HepG2 (cell line): ENCODE measurements around the gene AWAT1. TPM values are rescaled to one million over a fixed set of nuclear protein-coding genes. Genes with fewer than 3 reads are reported as not detected.

Source experiments
- ATAC-seq: fragments of 200-7000 bp; cut with Tn5 transposase; 3 replicates; pipeline ENCODE4 v1.9.1; 2020; ENCODE audit warnings: mild to moderate bottlenecking, moderate library complexity
- BruUV-seq: library from RNA; stranded (reverse); fragments of 400-500 nt; replicated peaks from 2 replicates; lab custom pipeline; 2021; lab: Mats Ljungman, UMichigan
- CTCF ChIA-PET: fragments of 300-600 bp; formaldehyde crosslinking; extraction: SDS; loops from one replicate; lab custom pipeline; 2021; ENCODE audit warnings: low total read pairs, inconsistent platforms, low intra/inter-chr PET ratio; lab: Yijun Ruan, JAX
- POLR2A ChIA-PET: fragments of 350-600 bp; sonication (Branson Sonifier 250); formaldehyde crosslinking; loops from one replicate; lab custom pipeline; 2020; ENCODE audit warnings: antibody characterized with exemption, inconsistent platforms; lab: Yijun Ruan, JAX
- DNase-seq: peaks from one replicate; pipeline ENCODE4 v3.0.0-alpha.2; 2015; ENCODE audit warnings: low spot score
- FAIRE-seq: peaks from 3 replicates; lab custom pipeline; 2011; peaks lifted over from hg19 to GRCh38; lab: Jason Lieb, UNC
- H2AFZ ChIP-seq: one replicate; pipeline ENCODE4 v1.6.1; 2011; ENCODE audit warnings: low read length, inconsistent platforms
- H3K27ac ChIP-seq: fragments of 300-600 bp; 3 replicates; pipeline ENCODE4 v1.8.0; 2011; ENCODE audit warnings: mixed run types, mild to moderate bottlenecking, mixed read lengths, low read length, inconsistent platforms; ENCODE audit not compliant: insufficient read depth; ENCODE audit errors: extremely low read length
- H3K27me3 ChIP-seq, 2 experiments: fragments of 200-600 bp in 1 of 2; 2 replicates in 1 of 2; 3 replicates in 1 of 2; pipeline versions ENCODE4 v1.6.0 to v1.8.0; 2011; ENCODE audit warnings: low read length in 2 of 2, mild to moderate bottlenecking in 2 of 2, moderate library complexity in 2 of 2, inconsistent platforms in 1 of 2; ENCODE audit not compliant: insufficient read depth in 2 of 2, control insufficient read depth in 1 of 2
- H3K36me3 ChIP-seq, 2 experiments: fragments of 200-600 bp in 1 of 2; replicated peaks in 1 of 2; 2 replicates in 1 of 2; 3 replicates in 1 of 2; pipeline versions ENCODE4 v1.5.1 to v1.8.0; 2011; ENCODE audit warnings: low read length in 2 of 2, inconsistent platforms in 1 of 2; ENCODE audit not compliant: insufficient read depth in 2 of 2, control insufficient read depth in 1 of 2
- H3K4me1 ChIP-seq: 2 replicates; pipeline ENCODE4 v1.5.1; 2012; ENCODE audit warnings: low read length, inconsistent platforms; ENCODE audit not compliant: insufficient read depth
- H3K4me2 ChIP-seq: 2 replicates; pipeline ENCODE4 v1.6.0; 2011; ENCODE audit warnings: low read depth, low read length, inconsistent platforms
- H3K4me3 ChIP-seq, 3 experiments: fragments of 200-600 bp in 1 of 3; sonication (generic), shearing (Covaris generic) in 1 of 3; replicated peaks in 1 of 3; 2 replicates each; pipeline ENCODE4 v1.5.1; 2011 to 2016; ENCODE audit warnings: low read length in 3 of 3, inconsistent platforms in 2 of 3, low read depth in 2 of 3, mild to moderate bottlenecking in 2 of 3, control low read depth in 1 of 3, mixed read lengths in 1 of 3; ENCODE audit not compliant: insufficient read depth in 1 of 3
- H3K79me2 ChIP-seq: one replicate; pipeline ENCODE4 v1.6.1; 2011; ENCODE audit warnings: low read length, inconsistent platforms; ENCODE audit not compliant: insufficient read depth
- H3K9ac ChIP-seq: 2 replicates; pipeline ENCODE4 v1.6.0; 2011; ENCODE audit warnings: mild to moderate bottlenecking, low read depth, low read length, inconsistent platforms; ENCODE audit not compliant: insufficient read depth
- H3K9me3 ChIP-seq: 2 replicates; pipeline ENCODE4 v1.5.1; 2012; ENCODE audit warnings: mild to moderate bottlenecking, low read length
- H4K20me1 ChIP-seq: 2 replicates; pipeline ENCODE4 v1.6.0; 2011; ENCODE audit warnings: inconsistent platforms, mild to moderate bottlenecking, low read length, moderate library complexity; ENCODE audit not compliant: insufficient read depth
- CEBPG ChIP-seq: IDR thresholded peaks from 2 replicates; pipeline ENCODE4 v1.6.1; 2016
- HNRNPUL1 ChIP-seq: fragments of 200-400 bp; formaldehyde crosslinking; IDR thresholded peaks from 2 replicates; pipeline ENCODE4 v1.6.1; 2017; ENCODE audit warnings: low read depth, mild to moderate bottlenecking, low read length, moderate library complexity
- NR3C1 ChIP-seq: sonication (generic); formaldehyde crosslinking; IDR thresholded peaks from 2 replicates; pipeline ENCODE4 v1.4.0; 2020; ENCODE audit warnings: missing genetic modification reagents
- RFXAP ChIP-seq: sonication (generic); formaldehyde crosslinking; IDR thresholded peaks from 2 replicates; pipeline ENCODE4 v1.4.0; 2020; ENCODE audit warnings: missing genetic modification reagents, borderline replicate concordance
- TCF7L2 ChIP-seq: IDR thresholded peaks from 2 replicates; pipeline ENCODE4 v1.6.1; 2011; ENCODE audit warnings: mild to moderate bottlenecking, low read depth, low read length, moderate library complexity
- ZFP62 ChIP-seq: sonication (generic); formaldehyde crosslinking; IDR thresholded peaks from 2 replicates; pipeline ENCODE4 v1.4.0; 2020; ENCODE audit warnings: missing genetic modification reagents
- ZNF451 ChIP-seq: sonication (generic); formaldehyde crosslinking; IDR thresholded peaks from 2 replicates; pipeline ENCODE4 v1.5.0; 2020; ENCODE audit warnings: mild to moderate bottlenecking, missing genetic modification reagents
- ZNF850 ChIP-seq: sonication (generic); formaldehyde crosslinking; conservative IDR thresholded peaks from 2 replicates; pipeline ENCODE4 v1.9.0; 2021; ENCODE audit warnings: mild to moderate bottlenecking, missing genetic modification reagents
- WGBS: methylation state at CpG from one replicate; pipeline ENCODE4 v1.1.6; 2017; ENCODE audit warnings: low lambda C conversion rate; 5-methylcytosine and 5-hydroxymethylcytosine counted together
- in situ Hi-C: cut with HindIII; loops from 2 replicates; pipeline ENCODE4 v1.10.0; 2017; ENCODE audit warnings: low pct_unique_long_range_greater_than_20kb; ENCODE audit not compliant: extremely low pct_ligation_motif_present
- intact Hi-C: fragments of 100-400 bp; cut with micrococcal nuclease; formaldehyde crosslinking; loops from one replicate; pipeline ENCODE4 v1.10.0; 2022; ENCODE audit not compliant: unreplicated experiment
- polyA plus RNA-seq, 8 experiments: library from polyadenylated mRNA; depleted of rRNA in 3 of 8; stranded (reverse) in 7 of 8; unstranded in 1 of 8; fragments of >200 nt; fragmentation: Illumina TruSeq in 4 of 8; extraction: Trizol in 4 of 8; gene quantifications; 2 replicates each; pipeline versions ENCODE4 v1.2.1 to v1.2.3, GENCODE V29; 2011 to 2016; ENCODE audit warnings: low read depth in 4 of 8, missing spikeins in 1 of 8, mixed read lengths in 1 of 8; ENCODE audit not compliant: insufficient read depth in 1 of 8
- total RNA-seq, 5 experiments: library from RNA; depleted of rRNA; stranded (reverse); fragments of >200 nt; fragmentation: Illumina TruSeq; extraction: Trizol; gene quantifications; 2 replicates each; pipeline ENCODE4 v1.2.3, GENCODE V29; 2016; ENCODE audit warnings: low read depth in 1 of 5
- TF ChIP-seq, protein P1 (sequence below): sonication (generic); formaldehyde crosslinking; IDR thresholded peaks from 2 replicates; pipeline ENCODE4 v1.5.0; 2020; ENCODE audit warnings: mild to moderate bottlenecking, missing genetic modification reagents, moderate library complexity
- TF ChIP-seq, protein P2 (sequence below): IDR thresholded peaks from 2 replicates; pipeline ENCODE4 v1.6.1; 2018; ENCODE audit warnings: missing genetic modification reagents, mild to moderate bottlenecking, missing compliant biosample characterization

The AWAT1 gene
- total and polyA plus RNA-seq, 2 of the 13 experiments (the other 11 are each of a cell fraction or from before 2014, with no cell fraction given), result not detected

DNA sequence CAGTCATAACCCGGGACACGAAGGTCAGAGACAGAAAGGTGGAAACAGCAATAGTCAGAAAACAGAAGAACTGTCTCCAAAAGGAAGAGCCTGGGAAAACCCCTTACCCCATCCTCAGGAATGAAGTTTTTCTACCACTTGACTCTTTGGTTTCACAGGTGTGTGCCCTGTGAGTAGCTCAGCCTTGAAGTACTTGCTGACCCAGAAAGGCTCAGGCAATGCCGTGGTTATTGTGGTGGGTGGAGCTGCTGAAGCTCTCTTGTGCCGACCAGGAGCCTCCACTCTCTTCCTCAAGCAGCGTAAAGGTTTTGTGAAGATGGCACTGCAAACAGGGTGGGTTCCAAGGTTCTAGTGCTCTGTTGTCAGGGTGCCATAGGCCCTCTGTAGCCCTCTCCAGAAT lies 32.7 kb upstream of the AWAT1 start:
- DNase-seq (no peak), ATAC-seq (no peak), FAIRE-seq (no peak)
- CTCF ChIA-PET, result no interaction called here
- Histone ChIP-seq H3K4me3 (no peak overlapping the region), H3K9ac (no peak overlapping the region), H3K9me3 (no peaks in the 10 kb centered on the region), H2AFZ (no peak overlapping the region), H3K4me1 (no peaks in the 10 kb centered on the region), H3K4me2 (no peak overlapping the region), H3K27me3 (no peaks in the 10 kb centered on the region; a peak in 1 of 5 replicates), H4K20me1 (no peaks in the 10 kb centered on the region), H3K36me3 (no peaks in the 10 kb centered on the region), H3K79me2 (no peaks in the 10 kb centered on the region), H3K27ac (no peak overlapping the region)
- BruUV-seq, result no TSS peak
- TF ChIP-seq ZFP62 (CRISPR knock-in tag) (no peak), HNRNPUL1 (no peak), ZNF451 (no peak), ZNF850 (no peak), TCF7L2 (no peak), NR3C1 (CRISPR knock-in tag) (no peak), CEBPG (CRISPR knock-in tag) (no peak), RFXAP (CRISPR knock-in tag) (no peak)
- TF ChIP-seq, protein P1, sequence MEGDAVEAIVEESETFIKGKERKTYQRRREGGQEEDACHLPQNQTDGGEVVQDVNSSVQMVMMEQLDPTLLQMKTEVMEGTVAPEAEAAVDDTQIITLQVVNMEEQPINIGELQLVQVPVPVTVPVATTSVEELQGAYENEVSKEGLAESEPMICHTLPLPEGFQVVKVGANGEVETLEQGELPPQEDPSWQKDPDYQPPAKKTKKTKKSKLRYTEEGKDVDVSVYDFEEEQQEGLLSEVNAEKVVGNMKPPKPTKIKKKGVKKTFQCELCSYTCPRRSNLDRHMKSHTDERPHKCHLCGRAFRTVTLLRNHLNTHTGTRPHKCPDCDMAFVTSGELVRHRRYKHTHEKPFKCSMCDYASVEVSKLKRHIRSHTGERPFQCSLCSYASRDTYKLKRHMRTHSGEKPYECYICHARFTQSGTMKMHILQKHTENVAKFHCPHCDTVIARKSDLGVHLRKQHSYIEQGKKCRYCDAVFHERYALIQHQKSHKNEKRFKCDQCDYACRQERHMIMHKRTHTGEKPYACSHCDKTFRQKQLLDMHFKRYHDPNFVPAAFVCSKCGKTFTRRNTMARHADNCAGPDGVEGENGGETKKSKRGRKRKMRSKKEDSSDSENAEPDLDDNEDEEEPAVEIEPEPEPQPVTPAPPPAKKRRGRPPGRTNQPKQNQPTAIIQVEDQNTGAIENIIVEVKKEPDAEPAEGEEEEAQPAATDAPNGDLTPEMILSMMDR (CRISPR knock-in tag), result no peak
- TF ChIP-seq, protein P2, sequence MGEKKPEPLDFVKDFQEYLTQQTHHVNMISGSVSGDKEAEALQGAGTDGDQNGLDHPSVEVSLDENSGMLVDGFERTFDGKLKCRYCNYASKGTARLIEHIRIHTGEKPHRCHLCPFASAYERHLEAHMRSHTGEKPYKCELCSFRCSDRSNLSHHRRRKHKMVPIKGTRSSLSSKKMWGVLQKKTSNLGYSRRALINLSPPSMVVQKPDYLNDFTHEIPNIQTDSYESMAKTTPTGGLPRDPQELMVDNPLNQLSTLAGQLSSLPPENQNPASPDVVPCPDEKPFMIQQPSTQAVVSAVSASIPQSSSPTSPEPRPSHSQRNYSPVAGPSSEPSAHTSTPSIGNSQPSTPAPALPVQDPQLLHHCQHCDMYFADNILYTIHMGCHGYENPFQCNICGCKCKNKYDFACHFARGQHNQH (CRISPR knock-in tag), result no peak
- intact Hi-C loops, result no loop called here
- POLR2A ChIA-PET, result no interaction called here
- WGBS, result 0% methylated on average over 2 of the region's 5 CpGs
- in situ Hi-C loops, result loop anchor here (10.0 kb wide), 1 partner anchor 63 kb away; the partner anchor contains the start of genes ARR3 and P2RY4
